Measurements from ENCODE around the gene TLCD2.
"Not testable (repeated sequence)": the region's sequence is repeated elsewhere in the genome, so short reads cannot be mapped to it uniquely, and the experiment has no call there.

TLCD2 gene

GRCh38 chr17:1653735-1654134, 56.4 kb downstream of the TLCD2 start:
- Histone ChIP-seq H3K79me1 (ENCODE audit: low read length) (peaks cover 3% of the 10 kb centered on the region), H4K12ac (ENCODE audit: low read depth, low read length) (no peak overlapping the region), H3K9ac (ENCODE audit: low read length) (no peak overlapping the region), H3K4me3 (ENCODE audit: low read depth, low read length) (no peak overlapping the region), H3K4me2 (ENCODE audit: low read length) (no peak overlapping the region), H3K4me1 (ENCODE audit: control insufficient read depth in 1 of 2, insufficient read depth in 2 of 2, low read length in 2 of 2) (peaks cover 6 to 10% of the 10 kb centered on the region in 2 experiments), H3K9me3 (ENCODE audit: insufficient read depth, low read depth, low read length) (peaks cover 5% of the 10 kb centered on the region), H3K23ac (ENCODE audit: low read length) (no peak overlapping the region), H3K18ac (ENCODE audit: low read length) (no peak overlapping the region), H3K14ac (ENCODE audit: low read length) (no peak overlapping the region), H3K36me3 (ENCODE audit: control insufficient read depth in 1 of 2, insufficient read depth in 2 of 2, low read length in 2 of 2) (peaks cover 66 to 80% of the 10 kb centered on the region in 2 experiments), H3K27me3 (ENCODE audit: insufficient read depth, low read length) (no peaks in the 10 kb centered on the region), H3K79me2 (ENCODE audit: control insufficient read depth, insufficient read depth, low read length, poor library complexity) (no peaks in the 10 kb centered on the region), H4K91ac (ENCODE audit: low read depth, low read length) (no peak overlapping the region), H2BK5ac (ENCODE audit: low read depth, low read length, poor library complexity) (no peak overlapping the region), H3K4ac (ENCODE audit: low read depth, low read length) (no peak overlapping the region), H3K27ac (ENCODE audit: low read depth, low read length) (no peak overlapping the region), H4K8ac (ENCODE audit: low read depth, low read length) (no peak overlapping the region), H2AFZ (ENCODE audit: insufficient read depth, low read length, poor library complexity) (no peak overlapping the region), H2BK12ac (ENCODE audit: low read length) (no peak overlapping the region), H2BK120ac (ENCODE audit: insufficient read depth, low read length, poor library complexity) (no peak overlapping the region), H2AK5ac (ENCODE audit: low read length) (no peak overlapping the region)
- DNase-seq: no peak
- WGBS (ENCODE audit: extremely low coverage, insufficient coverage, insufficient read length): no CpG with 5 or more reads among the region's 14 CpGs

DNA sequence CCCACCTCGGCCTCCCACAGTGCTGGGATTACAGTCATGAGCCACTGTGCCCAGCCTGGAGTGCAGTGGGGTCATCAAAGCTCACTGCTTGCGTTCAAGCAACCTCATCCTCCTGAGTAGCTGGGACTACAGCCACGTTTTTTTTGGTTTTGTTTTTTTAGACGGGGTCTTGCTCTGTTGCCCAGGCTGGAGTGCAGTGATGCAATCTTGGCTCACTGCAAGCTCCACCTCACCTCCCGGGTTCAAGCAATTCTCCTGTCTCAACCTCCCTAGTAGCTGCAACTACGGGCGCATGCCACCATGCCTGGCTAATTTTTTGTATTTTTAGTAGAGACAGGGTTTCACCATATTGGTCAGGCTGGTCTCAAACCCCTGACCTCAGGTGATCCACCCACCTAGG, 57.4 kb downstream of the TLCD2 start:
- H3K27ac ChIP-seq (ENCODE audit: low read depth, low read length); H2BK120ac ChIP-seq (ENCODE audit: insufficient read depth, low read length, poor library complexity); H3K27me3 ChIP-seq (ENCODE audit: insufficient read depth, low read length); H3K14ac ChIP-seq (ENCODE audit: low read length); DNase-seq; H3K9me3 ChIP-seq (ENCODE audit: insufficient read depth, low read depth, low read length); H2BK12ac ChIP-seq (ENCODE audit: low read length); H2AK5ac ChIP-seq (ENCODE audit: low read length); H3K79me2 ChIP-seq (ENCODE audit: control insufficient read depth, insufficient read depth, low read length, poor library complexity); H3K18ac ChIP-seq (ENCODE audit: low read length); H3K9ac ChIP-seq (ENCODE audit: low read length); H2AFZ ChIP-seq (ENCODE audit: insufficient read depth, low read length, poor library complexity); H3K4me3 ChIP-seq (ENCODE audit: low read depth, low read length); H3K79me1 ChIP-seq (ENCODE audit: low read length); H3K4me2 ChIP-seq (ENCODE audit: low read length); H2BK5ac ChIP-seq (ENCODE audit: low read depth, low read length, poor library complexity); H4K8ac ChIP-seq (ENCODE audit: low read depth, low read length); H3K4ac ChIP-seq (ENCODE audit: low read depth, low read length); H3K23ac ChIP-seq (ENCODE audit: low read length); H4K91ac ChIP-seq (ENCODE audit: low read depth, low read length); H4K12ac ChIP-seq (ENCODE audit: low read depth, low read length): not testable (repeated sequence)
- no CpG with 5 or more reads among the region's 7 CpGs for WGBS (ENCODE audit: extremely low coverage, insufficient coverage, insufficient read length)
- Histone ChIP-seq H3K4me1 (ENCODE audit: control insufficient read depth in 1 of 2, insufficient read depth in 2 of 2, low read length in 2 of 2) (peaks cover 14 to 19% of the 10 kb centered on the region in 2 experiments), H3K36me3 (ENCODE audit: control insufficient read depth in 1 of 2, insufficient read depth in 2 of 2, low read length in 2 of 2) (peaks cover 58 to 70% of the 10 kb centered on the region in 2 experiments)
